Cardiac muscle cell (in vitro differentiated cells and primary cell): ENCODE data around the gene PLIN3. TPM values are rescaled to one million over a fixed set of nuclear protein-coding genes. Genes with fewer than 3 reads are reported as not detected.
"Not testable (repeated sequence)": the region's sequence is repeated elsewhere in the genome, so short reads cannot be mapped to it uniquely, and the experiment has no call there.

Experiments used
- DNase-seq, 2 donors: peaks; one replicate each; pipeline versions ENCODE4 v3.0.0 to v3.0.0-alpha.2; 2010 to 2017; ENCODE audit warnings: low read depth in 1 of 2, low spot score in 1 of 2
- H3K27ac ChIP-seq: fragments of 200-600 bp; sonication (generic); 2 replicates; pipeline ENCODE4 v1.5.1; 2016
- H3K27me3 ChIP-seq: fragments of 200-600 bp; sonication (generic); 2 replicates; pipeline ENCODE4 v1.6.0; 2016; ENCODE audit warnings: control low read depth
- H3K36me3 ChIP-seq: fragments of 200-600 bp; sonication (generic); 2 replicates; pipeline ENCODE4 v1.5.1; 2016; ENCODE audit warnings: control low read depth
- H3K4me1 ChIP-seq: fragments of 200-600 bp; sonication (generic); 2 replicates; pipeline ENCODE4 v1.8.1; 2017; ENCODE audit warnings: low read depth, mild to moderate bottlenecking, mixed run types
- H3K4me3 ChIP-seq: fragments of 200-600 bp; sonication (generic); 2 replicates; pipeline ENCODE4 v1.5.1; 2016; ENCODE audit warnings: mild to moderate bottlenecking
- H3K9me3 ChIP-seq: fragments of 200-600 bp; sonication (generic); 2 replicates; pipeline ENCODE4 v1.5.1; 2017; ENCODE audit warnings: low read depth, mild to moderate bottlenecking, control low read depth
- CTCF ChIP-seq: IDR thresholded peaks from 2 replicates; pipeline ENCODE4 v1.5.1; 2012; ENCODE audit warnings: low read depth, mild to moderate bottlenecking, low read length
- polyA plus RNA-seq: library from polyadenylated mRNA; unstranded; fragments of >200 nt; fragmentation: Nextera tagmentation; extraction: Ambion mirVana; gene quantifications from 2 replicates; pipeline ENCODE4 v1.2.1, GENCODE V29; 2016
- total RNA-seq: library from RNA; depleted of rRNA; stranded (reverse); fragments of >200 nt; gene quantifications from 2 replicates; pipeline ENCODE4 v1.2.3, GENCODE V29; 2016

PLIN3 gene
- total and polyA plus RNA-seq, 2 experiments from 2014 or later, result 108 to 114 TPM

- no peaks in the 10 kb centered on the region for H3K9me3 ChIP-seq
- H3K4me3 ChIP-seq, result no peak overlapping the region
- H3K4me1 ChIP-seq, result peaks cover 5% of the 10 kb centered on the region
- no peak overlapping the region for H3K27ac ChIP-seq
- no peak for TF ChIP-seq CTCF
- H3K27me3 ChIP-seq, result no peaks in the 10 kb centered on the region
- no peak for DNase-seq
- no peaks in the 10 kb centered on the region for H3K36me3 ChIP-seq
Observed at GRCh38 chr19:4801085-4801619, 66.3 kb downstream of the PLIN3 start.

- no peak overlapping the region for H3K27ac ChIP-seq
- no peak for DNase-seq
Observed at GRCh38 chr19:4800591-4801081, 66.8 kb downstream of the PLIN3 start.

GRCh38 chr19:4795400-4795799, 72.1 kb downstream of the PLIN3 start:
- peaks cover 7% of the 10 kb centered on the region for H3K36me3 ChIP-seq
- H3K4me3 ChIP-seq, result no peak overlapping the region
- H3K27me3 ChIP-seq, result no peaks in the 10 kb centered on the region
- DNase-seq, result no peak
- H3K27ac ChIP-seq, result no peak overlapping the region
- H3K4me1 ChIP-seq, result no peaks in the 10 kb centered on the region
- no peak for TF ChIP-seq CTCF
- H3K9me3 ChIP-seq, result no peaks in the 10 kb centered on the region

More at GRCh38 chr19:4800591-4801081, 66.8 kb downstream of the PLIN3 start:
- peaks cover 5% of the 10 kb centered on the region for H3K4me1 ChIP-seq
- no peaks in the 10 kb centered on the region for H3K9me3 ChIP-seq
- TF ChIP-seq CTCF, result no peak
- H3K4me3 ChIP-seq, result no peak overlapping the region
- no peaks in the 10 kb centered on the region for H3K36me3 ChIP-seq
- no peaks in the 10 kb centered on the region for H3K27me3 ChIP-seq

GRCh38 chr19:4794971-4795370, 72.5 kb downstream of the PLIN3 start:
- no peak for TF ChIP-seq CTCF
- Histone ChIP-seq H3K27ac (no peak overlapping the region), H3K9me3 (no peaks in the 10 kb centered on the region), H3K36me3 (peaks cover 7% of the 10 kb centered on the region), H3K27me3 (no peaks in the 10 kb centered on the region), H3K4me1 (no peaks in the 10 kb centered on the region), H3K4me3 (no peak overlapping the region)
- DNase-seq, result no peak

GRCh38 chr19:4793278-4793677, 74.2 kb downstream of the PLIN3 start:
- not testable (repeated sequence) for H3K9me3 ChIP-seq, H3K36me3 ChIP-seq, H3K27me3 ChIP-seq, H3K27ac ChIP-seq, H3K4me1 ChIP-seq, DNase-seq, H3K4me3 ChIP-seq

GRCh38 chr19:4792866-4793195, 74.6 kb downstream of the PLIN3 start:
- H3K9me3 ChIP-seq, H3K27me3 ChIP-seq, H3K36me3 ChIP-seq, H3K27ac ChIP-seq, DNase-seq, H3K4me1 ChIP-seq: not testable (repeated sequence)
- H3K4me3 ChIP-seq, result peak overlapping the region; percentile 79

- DNase-seq, H3K4me1 ChIP-seq, H3K27me3 ChIP-seq, H3K36me3 ChIP-seq, H3K9me3 ChIP-seq: not testable (repeated sequence)
- Histone ChIP-seq H3K27ac (peak overlapping the region; percentile 95), H3K4me3 (peak overlapping the region; percentile 79)
Observed at GRCh38 chr19:4792019-4792865, 75.2 kb downstream of the PLIN3 start.
